ACC112 (cell line): Measurements from ENCODE around the gene PGK1.

Experiments
- H2AFZ ChIP-seq: fragments of 200-600 bp; sonication (generic); one replicate; pipeline ENCODE4 v1.6.0; 2017; ENCODE audit warnings: antibody characterized with exemption, low read length; ENCODE audit not compliant: unreplicated experiment
- H3K27ac ChIP-seq: fragments of 200-600 bp; sonication (generic); 2 replicates; pipeline ENCODE4 v1.5.1; 2014; ENCODE audit warnings: low read depth, mild to moderate bottlenecking, antibody characterized with exemption, low read length, moderate library complexity
- H3K27me3 ChIP-seq: fragments of 200-600 bp; sonication (generic); 2 replicates; pipeline ENCODE4 v1.6.1; 2014; ENCODE audit warnings: mild to moderate bottlenecking, antibody characterized with exemption, low read length, moderate library complexity, mixed read lengths; ENCODE audit not compliant: insufficient read depth
- H3K36me3 ChIP-seq: fragments of 200-600 bp; sonication (generic); 2 replicates; pipeline ENCODE4 v1.6.1; 2016; ENCODE audit warnings: mild to moderate bottlenecking, antibody characterized with exemption, low read length, moderate library complexity, mixed read lengths; ENCODE audit not compliant: insufficient read depth
- H3K4me1 ChIP-seq: fragments of 200-600 bp; sonication (generic); one replicate; pipeline ENCODE4 v1.6.1; 2016; ENCODE audit warnings: low read length, mixed read lengths; ENCODE audit not compliant: insufficient read depth, unreplicated experiment, control insufficient read depth
- H3K4me3 ChIP-seq: fragments of 200-600 bp; sonication (generic); 2 replicates; pipeline ENCODE4 v1.5.1; 2014; ENCODE audit warnings: mild to moderate bottlenecking, low read depth, low read length
- H3K79me2 ChIP-seq: fragments of 200-600 bp; sonication (generic); one replicate; pipeline ENCODE4 v1.6.0; 2016; ENCODE audit warnings: low read length; ENCODE audit not compliant: control insufficient read depth, unreplicated experiment, insufficient read depth

The PGK1 gene

DNA sequence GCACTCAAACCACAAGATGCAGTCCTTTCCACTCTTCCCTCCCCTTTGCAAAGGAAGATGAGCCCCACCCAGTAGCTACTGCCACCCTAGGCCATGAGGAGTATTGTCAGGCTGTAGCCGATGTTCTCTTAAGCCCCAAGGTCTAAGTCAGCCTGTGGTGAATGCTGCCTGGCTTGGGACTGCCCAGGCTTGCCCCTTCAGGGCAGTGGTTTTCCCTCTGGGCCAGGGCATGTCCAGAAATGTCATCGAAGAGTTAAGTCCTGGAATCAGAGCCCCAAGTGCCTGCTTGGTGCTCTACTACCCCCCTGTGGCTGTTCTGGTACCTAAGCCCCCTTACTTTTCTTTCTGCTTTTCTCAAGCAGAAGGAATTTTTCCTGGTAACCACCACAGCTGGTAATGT is 11.8 kb upstream of the PGK1 start:
- no peak overlapping the region for H3K27ac ChIP-seq
- H3K79me2 ChIP-seq = no peaks in the 10 kb centered on the region
- no peaks in the 10 kb centered on the region for H3K27me3 ChIP-seq
- H3K36me3 ChIP-seq = no peaks in the 10 kb centered on the region
- no peak overlapping the region for H3K4me3 ChIP-seq
- no peak overlapping the region for H2AFZ ChIP-seq
- H3K4me1 ChIP-seq = no peaks in the 10 kb centered on the region

DNA sequence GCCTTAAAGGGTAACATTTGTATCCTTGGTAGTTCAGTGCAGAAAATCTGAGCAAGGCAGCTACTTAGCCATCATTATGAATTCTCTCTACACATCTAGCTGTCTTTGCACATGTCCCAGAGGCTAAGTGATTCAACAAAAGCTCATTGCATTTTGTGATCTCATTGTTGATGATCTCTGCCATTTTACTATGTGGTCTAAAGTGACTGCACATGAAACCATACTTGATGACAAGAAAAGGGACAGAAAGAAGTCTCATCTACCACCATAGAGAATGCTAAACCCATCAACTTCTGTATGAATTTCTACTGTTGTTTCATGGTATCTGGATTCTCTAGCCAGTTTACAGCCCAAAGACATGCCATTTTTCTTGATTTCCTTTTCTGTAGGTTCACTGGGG is 5.9 kb upstream of the PGK1 start:
- Histone ChIP-seq H3K4me3 (no peak overlapping the region), H3K79me2 (no peaks in the 10 kb centered on the region), H2AFZ (no peak overlapping the region), H3K36me3 (no peaks in the 10 kb centered on the region), H3K4me1 (peaks cover 2% of the 10 kb centered on the region), H3K27ac (no peak overlapping the region), H3K27me3 (no peaks in the 10 kb centered on the region)

DNA sequence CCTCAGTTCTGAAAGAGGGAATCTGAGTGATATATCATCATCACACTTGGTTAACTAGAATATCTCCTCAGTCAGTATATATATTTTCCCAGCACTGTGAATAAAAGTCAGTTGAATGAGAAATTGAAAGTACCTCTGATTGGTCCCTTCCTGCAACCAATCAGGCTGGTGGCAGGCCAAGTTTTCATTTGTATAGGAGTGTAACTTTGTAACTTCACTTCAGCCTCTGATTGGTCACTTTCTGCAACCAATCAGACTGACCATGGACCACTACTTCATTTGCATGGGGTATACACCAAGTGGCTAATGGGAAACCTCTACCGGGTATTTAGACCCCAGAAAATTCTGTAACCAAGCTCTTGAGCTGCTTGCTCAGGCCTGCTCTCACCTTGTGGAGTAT is 2.0 kb upstream of the PGK1 start:
- Histone ChIP-seq H3K27ac (no peak overlapping the region), H3K4me3 (no peak overlapping the region)

DNA sequence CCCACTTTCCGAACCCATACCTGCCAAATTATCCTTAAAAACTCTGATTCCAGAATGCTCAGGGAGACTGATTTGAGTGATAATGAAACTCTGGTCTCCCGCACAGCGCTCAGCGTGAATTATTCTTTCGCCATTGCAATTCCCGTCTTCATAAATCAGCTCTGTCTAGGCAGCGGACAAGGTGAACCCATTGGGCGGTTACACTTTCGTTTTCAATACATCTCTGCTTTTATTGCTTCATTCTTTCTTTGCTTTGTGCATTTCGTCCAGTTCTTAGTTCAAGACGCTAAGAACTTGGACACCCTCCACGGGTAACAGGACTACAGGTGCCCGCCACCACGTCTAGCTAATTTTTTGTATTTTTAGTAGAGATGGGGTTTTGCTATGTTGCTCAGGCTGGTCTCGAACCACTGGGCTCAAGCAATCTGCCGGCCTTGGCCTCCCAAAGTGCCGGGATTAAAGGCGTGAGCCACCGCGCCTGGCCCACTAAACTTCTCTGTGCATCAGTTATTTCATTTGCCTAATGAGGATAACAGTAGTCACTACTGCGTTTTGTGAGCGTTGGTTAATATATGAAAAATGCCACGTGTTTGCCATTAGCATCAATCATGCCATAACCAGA is 936 bp upstream of the PGK1 start:
- Histone ChIP-seq H3K27ac (peak overlapping the region; percentile 87), H3K4me3 (peak overlapping the region; percentile 69), H3K79me2 (peaks cover 41% of the 10 kb centered on the region), H3K4me1 (peaks cover 9% of the 10 kb centered on the region), H3K27me3 (no peaks in the 10 kb centered on the region), H3K36me3 (peaks cover 16% of the 10 kb centered on the region), H2AFZ (peak overlapping the region; percentile 75)

More for the DNA sequence above, 2.0 kb upstream of the PGK1 start:
- Histone ChIP-seq H3K4me1 (peaks cover 5% of the 10 kb centered on the region), H2AFZ (no peak overlapping the region), H3K36me3 (peaks cover 16% of the 10 kb centered on the region), H3K27me3 (no peaks in the 10 kb centered on the region), H3K79me2 (peaks cover 31% of the 10 kb centered on the region)

DNA sequence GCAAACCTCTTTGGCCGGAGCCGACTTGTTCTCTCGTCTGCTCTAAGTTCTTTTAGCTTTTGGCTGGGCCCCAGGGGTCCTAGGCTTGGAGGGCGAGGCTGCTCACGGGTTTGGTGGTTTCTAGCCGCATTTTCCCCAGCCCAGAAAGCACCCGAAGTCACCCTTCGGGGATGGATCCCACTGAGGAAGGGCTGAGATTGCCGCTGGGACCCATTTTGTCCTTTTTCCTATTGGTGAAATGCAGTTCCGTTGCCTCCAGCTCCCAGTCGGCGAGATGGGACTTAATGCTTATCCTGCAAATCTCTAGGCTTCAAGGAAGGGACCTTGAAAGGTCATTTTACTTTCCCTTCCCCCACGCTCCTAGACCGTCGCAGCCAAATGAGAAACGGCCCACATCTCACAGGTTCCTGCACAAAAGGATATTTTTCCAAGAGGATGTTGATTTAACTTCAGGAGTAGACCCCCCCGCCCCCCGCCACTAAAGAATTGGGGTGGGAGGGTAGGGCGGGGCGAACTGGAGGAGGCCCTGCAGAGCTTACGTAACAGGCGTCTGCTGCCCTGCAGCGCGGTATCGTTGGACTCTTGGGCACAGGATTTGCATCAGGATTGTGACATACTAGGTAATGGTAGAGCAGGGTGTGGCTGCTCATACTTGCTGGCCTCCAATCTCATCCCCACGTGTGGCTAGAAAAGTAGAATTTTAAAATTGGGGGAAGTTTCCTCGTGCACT is 564 bp downstream of the PGK1 start:
- Histone ChIP-seq H3K4me3 (peak overlapping the region; percentile 99), H2AFZ (peak overlapping the region; percentile 4), H3K27ac (peak overlapping the region; percentile 89), H3K27me3 (no peaks in the 10 kb centered on the region), H3K79me2 (peaks cover 56% of the 10 kb centered on the region), H3K36me3 (peaks cover 21% of the 10 kb centered on the region), H3K4me1 (peaks cover 11% of the 10 kb centered on the region)

DNA sequence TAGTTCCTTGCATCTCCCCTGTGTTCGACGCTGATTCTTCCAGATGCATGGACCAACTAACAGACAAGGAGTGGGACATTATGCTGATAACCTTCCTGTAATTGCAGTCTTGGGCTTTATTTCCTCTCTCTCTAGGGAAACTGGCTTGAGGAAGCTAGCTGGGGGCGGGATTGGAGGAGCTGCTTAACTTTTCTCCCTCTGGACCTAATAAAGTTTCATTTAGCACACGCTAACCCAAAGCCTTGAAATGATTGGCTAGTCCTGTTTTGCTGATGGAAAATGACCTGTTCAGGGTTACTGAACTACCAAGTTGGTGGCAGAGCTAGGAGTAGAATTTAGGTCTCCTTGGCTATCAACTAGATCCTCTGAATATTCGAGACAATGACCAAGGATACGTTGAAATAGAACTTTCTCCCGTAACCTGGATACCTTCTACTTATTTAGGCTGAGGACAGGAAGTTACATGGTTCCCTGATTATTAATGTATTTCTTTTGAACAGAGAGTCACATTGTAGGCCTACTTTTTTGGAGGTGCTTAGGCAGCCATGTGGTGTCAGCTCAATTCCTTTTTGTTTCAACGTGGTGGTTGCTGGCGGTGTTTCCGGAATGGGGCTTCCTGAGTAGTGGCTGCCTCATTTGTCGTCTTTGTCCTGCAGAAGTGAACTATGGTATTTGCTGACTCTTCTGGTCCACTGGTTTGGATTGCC is 2.0 kb downstream of the PGK1 start:
- Histone ChIP-seq H3K36me3 (peaks cover 26% of the 10 kb centered on the region), H3K4me1 (peaks cover 14% of the 10 kb centered on the region), H3K4me3 (peak overlapping the region; percentile 99), H3K27me3 (no peaks in the 10 kb centered on the region), H3K79me2 (peaks cover 69% of the 10 kb centered on the region), H2AFZ (no peak overlapping the region), H3K27ac (no peak overlapping the region; the same call in 1 of the 2 replicates)

DNA sequence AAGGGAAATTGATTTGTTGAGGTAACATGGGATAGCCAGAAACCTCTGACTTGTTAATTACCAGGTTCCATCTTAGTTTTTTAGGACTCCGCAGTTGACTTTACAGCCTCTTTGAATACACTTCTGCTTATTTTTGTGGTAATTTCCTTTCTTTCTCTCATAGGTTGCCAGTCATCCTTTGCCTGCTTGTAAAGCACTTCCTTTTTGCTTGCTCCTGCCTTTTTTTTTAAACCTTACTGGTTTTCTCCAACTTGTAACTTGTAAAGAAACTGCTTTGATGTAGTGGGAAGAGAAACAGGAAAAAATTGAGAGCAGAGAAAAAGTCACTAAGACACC is 2.6 kb downstream of the PGK1 start:
- Histone ChIP-seq H3K4me3 (peak overlapping the region; percentile 99), H3K36me3 (peaks cover 28% of the 10 kb centered on the region), H2AFZ (no peak overlapping the region), H3K4me1 (peaks cover 16% of the 10 kb centered on the region), H3K79me2 (peaks cover 74% of the 10 kb centered on the region), H3K27ac (no peak overlapping the region), H3K27me3 (no peaks in the 10 kb centered on the region)

DNA sequence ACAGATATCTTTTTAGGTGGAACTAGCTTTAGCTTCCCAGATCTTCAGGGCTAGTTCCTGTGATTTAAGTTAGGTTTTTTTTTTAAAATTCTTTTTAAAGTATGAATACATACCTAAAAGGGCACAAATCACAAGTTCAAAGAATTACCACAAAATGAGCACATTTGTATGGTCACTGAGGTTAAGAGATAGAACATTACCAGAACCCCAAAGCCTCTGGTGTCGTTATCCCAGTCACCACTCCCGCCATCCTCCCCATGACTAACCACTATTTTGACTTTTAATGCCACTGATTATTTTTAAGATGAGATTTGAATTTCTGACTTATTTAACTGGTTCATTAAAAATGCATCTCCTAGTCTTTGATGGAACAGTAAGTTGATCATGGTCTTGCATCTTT is 5.4 kb downstream of the PGK1 start:
- Histone ChIP-seq H3K4me3 (peak overlapping the region; percentile 99), H2AFZ (no peak overlapping the region), H3K4me1 (peaks cover 17% of the 10 kb centered on the region), H3K79me2 (peaks cover 97% of the 10 kb centered on the region), H3K36me3 (peaks cover 43% of the 10 kb centered on the region), H3K27me3 (no peaks in the 10 kb centered on the region), H3K27ac (no peak overlapping the region)

DNA sequence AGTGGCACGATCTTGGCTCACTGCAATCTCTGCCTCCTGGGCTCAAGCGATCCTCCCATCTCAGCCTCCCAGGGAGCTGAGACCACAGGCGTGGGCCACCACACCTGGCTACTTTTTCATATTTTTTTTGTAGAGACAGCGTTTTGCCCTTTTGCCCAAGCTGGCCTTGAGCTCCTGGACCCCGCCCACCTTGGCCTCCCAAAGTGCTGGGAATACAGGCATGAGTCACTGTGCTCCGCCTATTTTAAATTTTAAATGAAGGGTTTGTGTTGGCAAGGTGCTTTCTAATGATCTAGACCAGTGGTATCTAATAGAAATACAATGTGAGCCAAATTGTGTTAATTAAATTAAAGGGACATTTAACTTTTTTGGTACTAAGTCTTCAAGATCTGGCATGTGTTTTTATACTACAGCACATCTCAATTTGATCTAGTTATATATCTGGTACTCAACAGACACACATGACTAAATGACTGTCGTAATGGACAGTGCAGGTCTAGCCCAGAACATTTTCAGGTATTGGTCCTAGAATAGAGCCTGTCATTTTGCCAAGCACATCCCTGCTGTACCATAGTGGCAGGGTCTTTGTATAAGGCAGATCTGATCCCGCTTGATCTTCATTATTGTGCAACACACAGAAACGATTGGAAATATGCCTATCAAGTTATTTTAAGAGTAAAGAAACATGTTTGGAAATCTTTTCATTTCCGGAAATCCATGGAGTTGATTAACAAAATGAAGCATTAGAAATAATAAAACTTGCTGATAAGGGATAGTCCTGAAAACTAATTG is 7.3 kb downstream of the PGK1 start:
- Histone ChIP-seq H3K4me1 (peaks cover 17% of the 10 kb centered on the region), H3K36me3 (peaks cover 40% of the 10 kb centered on the region), H3K4me3 (0 out of 2 replicates have a peak overlapping the region, but pooled peaks have one; percentile 8), H3K79me2 (peaks cover 96% of the 10 kb centered on the region), H3K27ac (no peak overlapping the region), H2AFZ (no peak overlapping the region), H3K27me3 (no peaks in the 10 kb centered on the region)

DNA sequence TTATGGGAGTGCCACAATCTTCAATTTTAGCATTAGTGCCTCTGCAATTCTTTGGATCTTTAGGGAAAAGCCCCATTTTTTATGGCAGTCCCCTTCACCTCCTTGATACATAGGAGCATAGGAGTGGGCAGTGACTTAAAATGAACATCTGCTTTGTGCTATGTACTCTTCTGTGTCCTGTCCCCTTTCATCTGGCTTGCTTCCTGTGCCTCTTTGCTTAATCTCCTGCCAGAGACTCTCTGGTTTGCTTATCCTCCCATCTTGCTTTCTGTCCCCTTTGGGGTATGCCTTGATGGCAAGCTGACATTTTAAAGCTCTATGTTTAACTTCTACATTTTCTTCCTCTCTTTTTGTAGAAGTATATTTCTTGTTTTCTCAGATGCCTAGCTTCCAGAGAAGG is 12.3 kb downstream of the PGK1 start:
- H3K27me3 ChIP-seq = no peaks in the 10 kb centered on the region
- peaks cover 52% of the 10 kb centered on the region for H3K36me3 ChIP-seq
- H2AFZ ChIP-seq = no peak overlapping the region
- peaks cover 94% of the 10 kb centered on the region for H3K79me2 ChIP-seq
- H3K4me1 ChIP-seq = peaks cover 15% of the 10 kb centered on the region
- no peak overlapping the region for H3K4me3 ChIP-seq
- H3K27ac ChIP-seq = no peak overlapping the region
